Mammary epithelial cell (primary cell): ENCODE results near the gene PSORS1C2.

Source experiments
- CTCF ChIP-seq, 2 donors: IDR thresholded peaks in 1 of 2; conservative IDR thresholded peaks in 1 of 2; 2 replicates each; pipeline ENCODE4 v1.5.1; 2011 to 2012; ENCODE audit warnings: inconsistent platforms in 2 of 2, low read length in 2 of 2, mild to moderate bottlenecking in 2 of 2, control low read depth in 1 of 2, low read depth in 1 of 2; ENCODE audit not compliant: insufficient read depth in 1 of 2; ENCODE audit errors: extremely low read depth in 1 of 2
- EZH2 ChIP-seq: IDR thresholded peaks from 2 replicates; pipeline ENCODE4 v1.6.1; 2012; ENCODE audit warnings: low read length, inconsistent platforms, borderline replicate concordance

GRCh38 chr6:31135710-31136109, 3.2 kb downstream of the PSORS1C2 start:
- no peak for TF ChIP-seq CTCF (conservative IDR thresholded peaks at IDR 0.05 in 1 of 2, IDR thresholded peaks at IDR 0.05 in 1 of 2; ENCODE audit: extremely low read depth in 1 of 2, insufficient read depth in 1 of 2, low read depth in 1 of 2, low read length in 2 of 2)
- TF ChIP-seq EZH2 = no peak
